Duodenal mucosa (tissue), 2 donors: ENCODE measurements around the gene FRMD4A.

Source experiments
- H3K27ac ChIP-seq: one replicate; pipeline ENCODE4 v1.7.0; 2013; ENCODE audit warnings: low read depth, low read length
- H3K27me3 ChIP-seq, 2 donors: one replicate each; pipeline ENCODE4 v1.7.0; 2013; ENCODE audit warnings: low read length in 2 of 2, control low read depth in 1 of 2; ENCODE audit not compliant: insufficient read depth in 2 of 2, control insufficient read depth in 1 of 2
- H3K36me3 ChIP-seq, 2 donors: one replicate each; pipeline ENCODE4 v1.7.0; 2013; ENCODE audit warnings: low read length in 2 of 2, control low read depth in 1 of 2; ENCODE audit not compliant: insufficient read depth in 2 of 2, control insufficient read depth in 1 of 2
- H3K4me1 ChIP-seq, 2 donors: one replicate each; pipeline ENCODE4 v1.7.0; 2013; ENCODE audit warnings: low read length in 2 of 2, control low read depth in 1 of 2; ENCODE audit not compliant: insufficient read depth in 2 of 2, control insufficient read depth in 1 of 2
- H3K4me3 ChIP-seq, 2 donors: one replicate each; pipeline ENCODE4 v1.7.0; 2013; ENCODE audit warnings: low read length in 2 of 2, low read depth in 1 of 2
- H3K9ac ChIP-seq, 2 donors: one replicate each; pipeline ENCODE4 v1.7.0; 2013; ENCODE audit warnings: low read length in 2 of 2, low read depth in 1 of 2
- H3K9me3 ChIP-seq, 2 donors: one replicate each; pipeline ENCODE4 v1.7.0; 2013; ENCODE audit warnings: low read length in 2 of 2, control low read depth in 1 of 2; ENCODE audit not compliant: control insufficient read depth in 1 of 2

The FRMD4A gene

DNA sequence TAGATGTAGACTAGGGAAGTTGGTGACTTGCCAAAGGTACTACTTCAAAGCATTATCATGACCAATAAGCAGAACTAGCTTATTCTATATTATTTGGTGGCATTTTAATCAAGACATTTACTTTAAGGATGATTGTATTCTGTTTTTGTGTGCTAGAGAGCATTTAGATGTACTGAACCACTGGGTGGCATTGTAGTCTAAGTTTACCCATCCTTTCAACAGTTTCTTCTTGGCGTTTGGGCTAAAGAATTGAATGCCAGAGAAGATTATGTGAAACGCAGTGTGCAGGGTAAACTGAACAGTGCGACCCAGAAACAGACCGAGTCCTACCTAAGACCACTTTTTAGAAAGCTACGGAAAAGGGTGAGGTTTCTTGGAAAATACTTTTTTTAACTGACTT is 717.2 kb downstream of the FRMD4A start:
- no peaks in the 10 kb centered on the region for H3K27me3 ChIP-seq
- H3K9ac ChIP-seq: no peak overlapping the region
- peaks cover 23 to 68% of the 10 kb centered on the region in 2 donors for H3K36me3 ChIP-seq
- H3K4me3 ChIP-seq: no peak overlapping the region
- H3K4me1 ChIP-seq: no peaks in the 10 kb centered on the region
- H3K27ac ChIP-seq: no peak overlapping the region
- H3K9me3 ChIP-seq: no peaks in the 10 kb centered on the region

DNA sequence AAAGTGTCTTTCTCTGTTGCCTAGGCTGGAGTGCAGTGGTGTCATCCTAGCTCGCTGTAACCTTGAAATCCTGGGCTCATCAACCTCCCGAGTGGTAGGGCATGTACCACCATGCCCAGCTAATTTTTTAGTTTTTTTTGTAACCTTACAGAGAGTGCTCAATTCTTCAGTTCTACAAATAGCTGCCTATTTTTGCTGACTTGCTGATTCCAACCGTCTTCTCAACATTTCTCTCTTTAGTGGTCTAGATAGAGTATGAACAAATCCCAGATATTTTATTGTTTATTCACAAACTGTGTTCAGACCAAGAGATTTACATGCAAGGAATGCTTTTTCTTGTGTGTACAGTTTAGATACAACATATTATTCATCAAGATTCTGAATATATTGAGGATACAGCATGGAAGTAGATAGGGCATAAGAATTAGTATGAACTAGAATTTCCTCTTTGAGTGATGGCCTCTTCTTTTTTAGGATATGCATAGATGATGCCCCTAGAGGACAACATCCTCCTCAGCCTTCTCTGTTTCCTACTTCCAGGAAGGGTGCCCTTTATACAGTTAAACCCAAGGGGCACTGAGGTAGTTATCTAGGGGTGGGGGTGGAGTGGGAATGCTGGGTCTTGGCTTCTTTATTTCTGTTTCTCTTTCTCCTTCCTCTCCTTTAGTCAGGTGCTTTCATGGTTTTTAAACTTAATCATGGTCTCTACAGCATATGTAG is 717.9 kb downstream of the FRMD4A start:
- Histone ChIP-seq H3K9ac (no peak overlapping the region), H3K4me3 (no peak overlapping the region), H3K4me1 (no peaks in the 10 kb centered on the region), H3K9me3 (no peaks in the 10 kb centered on the region), H3K27ac (no peak overlapping the region), H3K27me3 (no peaks in the 10 kb centered on the region), H3K36me3 (peaks cover 21 to 70% of the 10 kb centered on the region in 2 donors)

DNA sequence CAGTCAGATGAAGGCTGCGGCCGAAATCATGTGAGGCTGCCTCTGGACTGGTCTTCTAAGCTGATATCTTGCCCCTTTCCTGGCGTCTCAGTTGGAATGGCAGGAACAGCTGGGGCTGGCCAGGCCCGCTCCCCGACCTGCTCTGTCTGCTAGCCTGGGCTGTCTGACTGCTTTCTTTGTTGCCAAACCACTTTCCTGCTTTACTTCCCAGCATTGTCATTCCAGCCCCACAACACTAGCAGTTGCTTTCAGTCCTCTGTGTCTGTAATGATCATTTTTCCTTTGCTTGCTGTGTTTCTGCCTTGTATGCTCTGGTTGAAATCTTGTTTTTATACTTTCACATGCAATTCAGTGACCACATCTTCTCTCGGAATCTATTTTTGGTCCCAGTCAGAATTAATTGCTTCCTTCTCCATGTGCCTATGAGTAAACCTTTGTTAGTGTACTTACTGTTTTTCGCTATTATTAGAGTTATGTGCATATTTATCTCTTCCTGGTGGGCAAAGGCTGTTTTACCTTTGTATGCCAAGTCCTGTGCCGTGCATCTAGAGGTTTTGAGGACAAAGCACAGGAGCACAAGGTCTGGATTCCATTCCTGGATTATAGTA is 722.4 kb downstream of the FRMD4A start:
- H3K36me3 ChIP-seq: peaks cover 20 to 62% of the 10 kb centered on the region in 2 donors
- H3K27me3 ChIP-seq: no peaks in the 10 kb centered on the region
- no peak overlapping the region for H3K9ac ChIP-seq
- H3K27ac ChIP-seq: no peak overlapping the region
- no peaks in the 10 kb centered on the region for H3K4me1 ChIP-seq
- H3K4me3 ChIP-seq: no peak overlapping the region
- H3K9me3 ChIP-seq: no peaks in the 10 kb centered on the region

DNA sequence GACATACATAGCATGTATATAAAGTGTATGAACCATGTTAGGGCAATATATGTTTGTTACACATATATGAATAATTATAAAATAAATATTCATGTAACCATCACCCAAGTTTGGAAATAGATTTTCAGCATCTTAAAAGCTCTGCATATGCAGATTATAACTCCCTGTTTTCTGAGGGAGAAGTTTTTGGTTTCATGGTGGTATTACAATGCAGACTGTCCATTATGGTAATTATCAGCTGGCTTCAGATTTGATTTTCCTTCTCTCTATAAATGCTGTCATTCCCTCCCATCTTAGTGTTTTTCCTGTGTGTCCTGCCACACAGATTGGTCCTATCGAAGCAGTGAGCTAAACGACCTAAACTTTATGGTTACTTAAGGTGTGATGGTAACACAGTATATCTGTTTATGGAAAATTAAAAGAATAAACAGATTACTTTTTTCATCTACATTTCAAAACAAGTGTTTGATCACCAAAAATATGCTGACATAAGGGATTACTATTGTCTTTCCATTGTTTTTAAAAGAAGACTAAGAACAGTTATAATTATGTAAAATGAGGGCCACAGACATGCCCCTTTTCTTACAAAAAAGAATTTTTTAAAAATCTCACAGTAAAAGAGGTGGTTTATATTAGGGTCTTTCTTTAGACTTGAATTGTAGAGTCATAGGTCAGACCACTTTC is 726.2 kb downstream of the FRMD4A start:
- Histone ChIP-seq H3K9me3 (no peaks in the 10 kb centered on the region), H3K9ac (no peak overlapping the region), H3K4me3 (no peak overlapping the region), H3K27ac (no peak overlapping the region), H3K4me1 (no peaks in the 10 kb centered on the region), H3K36me3 (peaks cover 7 to 45% of the 10 kb centered on the region in 2 donors), H3K27me3 (no peaks in the 10 kb centered on the region)

DNA sequence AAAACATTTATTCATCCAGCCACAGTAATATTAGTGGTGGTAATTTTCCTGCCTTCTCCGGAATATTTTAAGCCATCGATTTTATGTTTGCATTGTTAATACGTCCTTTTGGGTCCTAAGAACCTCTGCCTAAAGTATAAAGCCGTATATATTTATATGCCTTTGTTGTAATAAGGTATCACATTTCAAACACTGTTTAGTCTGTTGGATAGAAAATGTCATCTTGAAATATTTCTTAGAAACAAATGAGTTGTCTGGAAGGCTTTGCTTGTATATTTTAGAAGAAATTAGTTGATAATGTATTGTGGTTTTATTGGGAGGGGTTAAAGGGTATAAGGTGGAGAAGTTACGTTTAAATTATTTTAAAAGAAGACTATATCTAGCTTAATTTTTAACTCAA is 732.8 kb downstream of the FRMD4A start:
- Histone ChIP-seq H3K9ac (no peak overlapping the region), H3K4me3 (no peak overlapping the region), H3K4me1 (no peaks in the 10 kb centered on the region), H3K36me3 (peaks cover 8 to 18% of the 10 kb centered on the region in 2 donors), H3K27ac (no peak overlapping the region), H3K9me3 (no peaks in the 10 kb centered on the region), H3K27me3 (no peaks in the 10 kb centered on the region)

DNA sequence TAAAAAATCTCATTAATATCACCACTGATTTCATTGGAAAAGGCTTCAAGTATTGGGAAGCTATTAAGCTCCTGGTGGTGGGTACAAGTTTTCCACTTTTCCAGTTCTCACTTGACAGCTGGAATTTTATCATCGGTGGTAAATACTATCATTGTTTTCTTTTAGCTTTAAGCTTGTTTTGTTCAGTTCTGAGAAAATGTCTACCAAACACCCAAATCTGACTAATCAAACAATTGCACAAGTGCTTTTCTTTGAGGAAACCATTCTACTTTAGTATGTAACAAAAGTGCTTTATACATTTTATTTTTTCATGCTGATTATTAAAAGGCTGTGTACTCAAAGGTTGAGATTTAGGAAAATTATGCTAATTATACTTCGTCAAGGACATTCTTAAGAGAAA is 736.1 kb downstream of the FRMD4A start:
- Histone ChIP-seq H3K4me1 (no peaks in the 10 kb centered on the region), H3K4me3 (no peak overlapping the region), H3K27ac (no peak overlapping the region), H3K9ac (no peak overlapping the region), H3K36me3 (peaks cover 15 to 20% of the 10 kb centered on the region in 2 donors), H3K9me3 (no peaks in the 10 kb centered on the region), H3K27me3 (no peaks in the 10 kb centered on the region)
